ENCODE data around the gene FSTL4.
A peak's percentile ranks its signal among the peaks of the same experiment; 100 is the strongest.

The FSTL4 gene

DNA sequence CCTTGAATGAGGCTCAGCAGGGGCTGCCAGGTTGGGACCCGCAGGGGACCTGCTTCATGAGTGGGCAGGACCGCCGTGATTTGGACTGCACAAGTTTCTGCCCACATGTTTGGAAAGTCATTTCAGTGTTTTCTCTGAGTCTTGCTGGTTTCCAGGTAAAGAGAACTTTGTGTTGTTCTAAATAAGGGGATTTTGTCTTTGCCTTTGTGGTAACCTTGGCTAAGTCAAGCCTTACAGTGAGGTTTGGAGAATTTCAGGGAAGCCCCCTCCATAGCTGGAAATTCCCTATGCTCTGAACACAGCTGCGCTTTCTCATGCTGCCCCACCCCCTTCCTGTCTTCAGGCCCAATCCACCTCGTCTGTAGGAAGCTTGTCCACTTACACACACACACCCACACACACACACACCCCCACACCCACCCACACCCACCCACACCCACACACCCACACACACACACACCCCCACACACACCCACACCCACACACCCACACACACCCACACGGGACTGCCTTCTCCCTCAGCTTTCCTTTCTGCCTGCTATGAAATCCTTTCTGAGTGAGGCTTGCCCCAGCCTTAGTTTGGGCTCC is 290.4 kb downstream of the FSTL4 start:
- no peak for DNase-seq (ENCODE audit: low read depth)

DNA sequence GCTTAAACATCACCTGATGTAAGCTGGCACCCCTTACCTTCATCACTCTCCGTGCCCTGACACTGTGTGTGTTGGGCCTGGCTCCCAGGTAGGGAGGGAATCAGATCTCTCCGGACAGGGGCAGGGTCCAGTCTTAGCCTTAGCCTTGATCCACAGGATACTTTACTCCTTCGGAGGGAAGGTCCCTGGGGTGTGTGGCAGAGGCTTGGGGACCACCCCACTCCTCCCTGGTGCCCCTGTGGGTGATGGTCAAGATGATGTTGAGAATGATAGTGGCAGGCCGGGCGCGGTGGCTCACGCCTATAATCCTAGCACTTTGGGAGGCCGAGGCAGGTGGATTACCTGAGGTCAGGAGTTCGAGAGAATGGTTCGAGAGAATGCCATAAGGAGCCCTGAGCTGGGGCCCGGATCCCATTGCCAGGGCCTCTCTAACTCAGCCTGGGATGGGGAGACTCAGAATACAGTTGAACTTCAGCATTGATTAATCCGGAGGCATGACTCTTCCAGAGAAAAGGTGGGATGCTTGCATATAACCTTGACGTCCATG is 291.0 kb downstream of the FSTL4 start:
- no peak for DNase-seq (ENCODE audit: low read depth)
- no peak overlapping the region for H3K4me3 ChIP-seq (replicated peaks; ENCODE audit: low read depth, low read length)
- TF ChIP-seq, protein P1, sequence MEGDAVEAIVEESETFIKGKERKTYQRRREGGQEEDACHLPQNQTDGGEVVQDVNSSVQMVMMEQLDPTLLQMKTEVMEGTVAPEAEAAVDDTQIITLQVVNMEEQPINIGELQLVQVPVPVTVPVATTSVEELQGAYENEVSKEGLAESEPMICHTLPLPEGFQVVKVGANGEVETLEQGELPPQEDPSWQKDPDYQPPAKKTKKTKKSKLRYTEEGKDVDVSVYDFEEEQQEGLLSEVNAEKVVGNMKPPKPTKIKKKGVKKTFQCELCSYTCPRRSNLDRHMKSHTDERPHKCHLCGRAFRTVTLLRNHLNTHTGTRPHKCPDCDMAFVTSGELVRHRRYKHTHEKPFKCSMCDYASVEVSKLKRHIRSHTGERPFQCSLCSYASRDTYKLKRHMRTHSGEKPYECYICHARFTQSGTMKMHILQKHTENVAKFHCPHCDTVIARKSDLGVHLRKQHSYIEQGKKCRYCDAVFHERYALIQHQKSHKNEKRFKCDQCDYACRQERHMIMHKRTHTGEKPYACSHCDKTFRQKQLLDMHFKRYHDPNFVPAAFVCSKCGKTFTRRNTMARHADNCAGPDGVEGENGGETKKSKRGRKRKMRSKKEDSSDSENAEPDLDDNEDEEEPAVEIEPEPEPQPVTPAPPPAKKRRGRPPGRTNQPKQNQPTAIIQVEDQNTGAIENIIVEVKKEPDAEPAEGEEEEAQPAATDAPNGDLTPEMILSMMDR (IDR thresholded peaks at IDR 0.05; ENCODE audit: low read length, missing control alignments), result no peak

More for the DNA sequence above, 290.4 kb downstream of the FSTL4 start:
- TF ChIP-seq, protein P1 (IDR thresholded peaks at IDR 0.05; ENCODE audit: low read length, missing control alignments), result no peak
- H3K4me3 ChIP-seq (replicated peaks; ENCODE audit: low read depth, low read length), result no peak overlapping the region

DNA sequence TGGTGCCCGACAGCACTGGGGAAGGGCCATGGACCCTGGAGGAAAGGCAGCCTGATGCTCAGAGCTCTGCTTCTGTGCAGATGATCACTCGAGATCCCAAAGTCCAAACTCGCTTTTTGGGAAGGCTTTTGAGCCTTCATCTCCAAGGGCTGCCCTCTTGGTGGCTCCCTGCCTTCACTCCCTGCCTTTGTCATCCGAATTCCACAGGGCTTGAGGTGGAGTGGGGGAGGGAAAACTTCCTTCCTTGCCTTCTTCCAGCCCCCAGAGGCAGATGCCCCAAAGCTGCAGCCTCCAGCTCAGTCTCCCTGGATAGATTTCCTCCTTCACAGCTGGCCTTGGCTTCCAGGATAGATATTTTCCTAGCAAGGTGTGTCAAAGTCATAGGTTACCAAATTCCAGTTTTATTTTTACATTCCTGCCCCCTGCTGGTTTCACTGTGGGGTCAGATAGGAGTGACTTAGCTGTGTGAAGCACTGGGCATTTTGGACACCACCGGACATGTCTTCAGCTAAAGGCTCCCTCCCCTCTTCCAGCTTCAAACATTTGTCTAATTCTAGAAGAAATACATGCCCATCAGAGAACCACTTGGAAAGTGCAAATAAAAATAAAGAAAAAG is 292.3 kb downstream of the FSTL4 start:
- peak; percentile 11 for DNase-seq (ENCODE audit: low read depth)
- TF ChIP-seq, protein P1 (IDR thresholded peaks at IDR 0.05; ENCODE audit: low read length, missing control alignments), result peak; percentile 19

DNA sequence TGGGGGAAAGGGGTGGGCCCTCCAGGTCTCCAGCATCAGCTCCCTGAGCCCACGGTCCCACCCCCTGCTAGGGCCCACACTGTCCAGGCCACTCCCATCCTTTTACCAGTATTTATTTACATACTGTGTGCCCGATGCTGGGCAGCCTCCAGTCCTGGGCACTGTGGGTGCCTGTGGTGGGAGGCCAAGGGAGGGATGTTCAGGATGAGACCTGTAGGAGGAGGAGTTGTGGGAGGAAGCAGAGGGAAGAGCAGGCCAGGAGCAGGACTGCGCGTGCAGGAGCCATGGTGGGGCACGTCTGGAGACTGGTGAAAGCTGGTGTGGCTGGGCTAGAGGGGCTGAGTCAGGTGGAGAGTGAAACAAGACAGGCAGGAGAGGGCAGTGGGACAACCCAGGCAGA is 293.1 kb downstream of the FSTL4 start:
- TF ChIP-seq, protein P1 (IDR thresholded peaks at IDR 0.05; ENCODE audit: low read length, missing control alignments), result no peak
- H3K4me3 ChIP-seq (replicated peaks; ENCODE audit: low read depth, low read length), result no peak overlapping the region
- no peak for DNase-seq (ENCODE audit: low read depth)

More for the DNA sequence above, 292.3 kb downstream of the FSTL4 start:
- H3K4me3 ChIP-seq (replicated peaks; ENCODE audit: low read depth, low read length), result no peak overlapping the region

DNA sequence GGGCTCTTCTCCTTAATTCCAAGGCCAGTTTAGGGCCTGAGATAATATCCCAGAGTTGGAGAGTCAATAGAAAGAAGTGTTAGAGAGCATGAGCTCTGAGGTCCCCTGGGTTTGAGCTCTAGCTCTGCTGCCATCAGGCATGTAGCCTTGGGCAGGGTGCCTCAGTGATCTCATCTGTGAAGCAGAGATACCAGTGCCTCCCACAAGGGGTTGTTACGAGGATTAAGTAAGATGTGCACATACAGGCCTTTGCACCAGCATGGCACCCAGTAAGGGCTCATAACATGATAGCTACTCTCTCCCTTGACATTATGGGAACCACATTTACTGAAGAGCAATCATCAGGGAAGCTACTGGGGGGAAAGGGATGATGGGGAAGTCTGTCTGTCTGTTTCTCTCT is 294.8 kb downstream of the FSTL4 start:
- TF ChIP-seq, protein P1 (IDR thresholded peaks at IDR 0.05; ENCODE audit: low read length, missing control alignments), result no peak
- H3K4me3 ChIP-seq (replicated peaks; ENCODE audit: low read depth, low read length), result no peak overlapping the region
- DNase-seq (ENCODE audit: low read depth), result no peak

DNA sequence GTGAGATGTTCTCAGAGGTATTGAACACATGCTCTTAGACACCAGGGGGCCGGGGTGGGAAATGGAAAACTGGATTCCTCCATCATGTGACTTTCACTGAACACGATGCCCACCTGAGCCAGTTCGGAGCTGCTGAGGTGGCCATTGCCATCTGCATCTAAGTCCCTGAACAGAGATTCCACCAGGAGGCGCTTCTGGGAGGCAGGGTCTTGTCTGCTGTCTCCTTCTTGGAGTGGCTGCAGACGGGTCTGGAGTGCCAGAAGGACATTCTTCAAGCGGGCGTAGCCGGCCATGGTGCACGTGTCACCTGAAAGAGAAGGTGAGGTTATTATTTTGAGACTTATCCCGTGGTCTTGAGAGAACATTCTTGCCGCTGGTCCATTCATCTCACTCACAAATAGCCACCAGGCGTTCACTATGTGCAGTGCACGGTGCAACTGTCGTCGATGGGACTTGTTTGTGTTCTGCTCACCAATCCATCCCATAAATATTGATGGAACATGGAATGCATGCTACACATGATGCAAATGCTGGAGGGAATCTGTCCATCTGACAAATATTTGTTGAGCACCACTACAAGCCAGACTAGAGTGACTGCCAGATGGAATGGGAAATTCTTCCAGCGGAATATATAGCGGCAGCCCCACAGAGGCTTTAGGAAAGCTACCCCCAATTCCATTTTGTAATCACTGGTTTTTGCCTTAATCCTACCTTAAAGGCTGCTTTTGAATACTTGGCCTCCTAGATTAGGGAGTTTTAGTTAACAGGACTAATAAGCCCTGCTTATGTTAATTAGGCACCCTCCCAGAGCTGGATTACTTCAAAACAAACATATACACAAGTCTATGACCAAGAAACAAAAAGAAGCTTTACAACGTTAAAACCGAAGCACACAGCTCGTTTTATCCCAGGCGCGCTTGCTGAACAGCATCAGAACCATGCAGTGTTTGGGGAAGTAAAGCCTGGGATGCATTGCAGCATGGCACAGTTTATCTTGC is 295.7 kb downstream of the FSTL4 start:
- no peak for DNase-seq (ENCODE audit: low read depth)
- TF ChIP-seq, protein P1 (IDR thresholded peaks at IDR 0.05; ENCODE audit: low read length, missing control alignments), result peak; percentile 11
- H3K4me3 ChIP-seq (replicated peaks; ENCODE audit: low read depth, low read length), result no peak overlapping the region
